T1000 (cell line): ENCODE results near the gene C1QTNF9.
"Not testable (repeated sequence)": the region's sequence is repeated elsewhere in the genome, so short reads cannot be mapped to it uniquely, and the experiment has no call there.

Experiments
- DNase-seq: peaks from one replicate; lab custom pipeline; 2025; ENCODE audit warnings: mixed read lengths; lab: John Stamatoyannopoulos, UW

Gene C1QTNF9

DNA sequence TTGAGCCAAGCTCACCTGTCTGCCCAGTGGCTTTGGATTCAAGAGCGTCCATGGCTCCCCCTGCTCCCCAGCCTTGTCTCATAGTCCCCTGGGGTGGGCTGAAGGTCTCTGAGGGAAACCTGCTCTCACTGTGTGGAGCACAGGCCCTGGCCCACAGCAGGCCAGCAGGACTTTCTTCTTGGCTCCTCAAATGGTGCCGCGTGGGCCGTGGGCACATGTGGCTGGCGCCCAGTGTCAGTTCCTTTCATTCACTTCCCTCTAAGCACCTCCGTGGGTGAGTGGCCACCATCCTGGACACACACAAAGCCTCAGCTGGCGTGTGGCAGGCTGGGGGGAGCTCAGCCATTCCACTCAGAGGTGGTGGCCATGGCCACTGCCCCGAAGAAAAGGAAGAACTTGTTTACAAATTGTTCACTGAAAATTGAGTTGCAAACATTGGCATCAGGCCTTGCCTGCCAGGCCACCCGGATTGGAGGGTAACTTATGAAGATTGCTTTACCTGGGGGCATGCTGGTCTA lies 53.1 kb downstream of the C1QTNF9 start:
- DNase-seq = no peak

DNA sequence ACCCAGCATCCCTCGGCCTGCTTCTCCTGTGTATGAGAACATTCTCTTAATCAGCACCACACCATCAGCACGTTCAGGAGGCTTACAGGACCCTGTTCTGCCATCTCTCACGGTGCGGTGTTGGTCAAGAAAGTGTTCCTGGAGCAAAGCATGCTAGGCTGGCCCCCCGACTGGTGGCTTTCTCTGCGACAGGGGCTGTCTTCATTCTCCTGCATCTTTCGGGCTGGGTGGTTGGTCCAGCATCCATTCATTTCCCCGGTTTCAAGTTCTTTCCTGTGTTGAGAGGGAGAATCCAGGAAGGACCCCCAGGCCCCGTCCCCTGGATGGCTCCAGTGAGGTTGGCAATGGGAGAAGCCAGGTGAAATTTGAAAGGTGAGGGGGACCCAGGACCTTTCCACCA lies 55.8 kb downstream of the C1QTNF9 start:
- no peak for DNase-seq

DNA sequence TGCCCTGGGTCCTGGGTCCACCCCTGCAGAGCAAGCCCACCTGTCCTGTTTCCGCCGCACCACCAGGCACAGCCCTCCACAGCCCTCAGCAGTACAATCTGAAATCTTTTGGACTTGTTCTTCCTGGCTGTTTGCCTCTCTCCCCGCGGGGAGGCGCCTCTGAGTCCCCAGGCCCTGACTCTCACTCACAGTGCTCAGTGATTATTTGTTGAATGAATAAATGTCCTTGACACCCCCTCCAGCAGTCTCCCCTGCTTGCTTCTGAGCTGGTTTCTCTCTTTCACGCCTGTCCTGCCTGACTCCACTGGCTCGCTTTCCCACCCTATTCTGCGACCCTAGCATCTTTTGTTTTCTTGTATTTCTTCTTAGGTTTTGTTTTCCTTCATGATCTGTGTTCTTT lies 56.9 kb downstream of the C1QTNF9 start:
- DNase-seq = not testable (repeated sequence)

DNA sequence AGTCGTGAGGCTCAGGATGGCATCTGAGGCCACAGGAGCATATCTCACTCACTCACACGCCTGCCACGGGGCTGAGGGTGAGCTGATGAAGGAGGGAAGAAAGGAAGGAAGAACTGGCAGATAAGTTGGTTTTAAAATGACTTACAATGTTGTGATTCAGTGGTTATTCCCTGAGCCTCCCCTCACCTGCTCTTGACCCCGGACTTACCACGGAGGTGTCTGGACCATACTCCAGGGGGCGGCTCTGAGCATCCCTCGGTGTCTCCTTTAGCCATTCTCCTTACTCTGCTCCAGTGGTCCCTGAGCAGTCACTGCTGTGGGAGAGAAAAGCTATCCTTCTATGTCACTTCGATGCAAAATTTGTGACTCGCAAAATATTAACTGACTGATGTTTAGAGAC lies 61.9 kb downstream of the C1QTNF9 start:
- DNase-seq = not testable (repeated sequence)
